Activated B cell treated with CpG ODN at 0.5 μM for 24 hours (primary cell): ENCODE results near the gene SFXN5. TPM values are rescaled to one million over a fixed set of nuclear protein-coding genes. Genes with fewer than 3 reads are reported as not detected.

Experiments
- ATAC-seq: fragments of 200-7000 bp; cut with Tn5 transposase; one replicate; pipeline ENCODE4 v1.10.0; 2021; ENCODE audit warnings: low read depth, mild to moderate bottlenecking, moderate library complexity
- CTCF ChIA-PET: fragments of 350-600 bp; sonication (Branson Sonifier 250); formaldehyde crosslinking; loops from one replicate; lab custom pipeline; 2021; ENCODE audit warnings: antibody characterized with exemption; lab: Charles Lee
- POLR2A ChIA-PET: fragments of 350-600 bp; sonication (Branson Sonifier 250); formaldehyde crosslinking; loops from one replicate; lab custom pipeline; 2021; ENCODE audit warnings: antibody characterized with exemption; lab: Charles Lee
- DNase-seq: peaks from one replicate; pipeline ENCODE4 v3.0.0; 2022
- H3K27ac Mint-ChIP-seq: one replicate; pipeline ENCODE4 v1.8.0; 2020; ENCODE audit warnings: mixed read lengths
- H3K27me3 Mint-ChIP-seq: one replicate; pipeline ENCODE4 v1.8.0; 2021; ENCODE audit warnings: mixed read lengths
- H3K36me3 Mint-ChIP-seq: one replicate; pipeline ENCODE4 v1.8.0; 2021; ENCODE audit warnings: low read depth, mixed read lengths
- H3K4me1 Mint-ChIP-seq: one replicate; pipeline ENCODE4 v1.8.0; 2021; ENCODE audit warnings: mixed read lengths
- H3K4me3 Mint-ChIP-seq: one replicate; pipeline ENCODE4 v1.8.0; 2020; ENCODE audit warnings: mild to moderate bottlenecking, mixed read lengths
- H3K9me3 Mint-ChIP-seq: one replicate; pipeline ENCODE4 v1.8.0; 2020; ENCODE audit warnings: mixed read lengths
- intact Hi-C: fragments of 100-400 bp; cut with micrococcal nuclease; formaldehyde crosslinking; loops from one replicate; pipeline ENCODE4 v1.15.1; 2024
- total RNA-seq: library from RNA; stranded (reverse); gene quantifications from 2 replicates; pipeline ENCODE4 v1.2.3, GENCODE V29; 2022
- TF ChIP-seq, protein P1 (sequence below): fragments of 200-600 bp; IDR thresholded peaks from one replicate; pipeline ENCODE4 v1.8.0; 2022; ENCODE audit warnings: antibody characterized with exemption, mild to moderate bottlenecking

The SFXN5 gene
- total RNA-seq, 1 donor from 2014 or later = 13.9 TPM

DNA sequence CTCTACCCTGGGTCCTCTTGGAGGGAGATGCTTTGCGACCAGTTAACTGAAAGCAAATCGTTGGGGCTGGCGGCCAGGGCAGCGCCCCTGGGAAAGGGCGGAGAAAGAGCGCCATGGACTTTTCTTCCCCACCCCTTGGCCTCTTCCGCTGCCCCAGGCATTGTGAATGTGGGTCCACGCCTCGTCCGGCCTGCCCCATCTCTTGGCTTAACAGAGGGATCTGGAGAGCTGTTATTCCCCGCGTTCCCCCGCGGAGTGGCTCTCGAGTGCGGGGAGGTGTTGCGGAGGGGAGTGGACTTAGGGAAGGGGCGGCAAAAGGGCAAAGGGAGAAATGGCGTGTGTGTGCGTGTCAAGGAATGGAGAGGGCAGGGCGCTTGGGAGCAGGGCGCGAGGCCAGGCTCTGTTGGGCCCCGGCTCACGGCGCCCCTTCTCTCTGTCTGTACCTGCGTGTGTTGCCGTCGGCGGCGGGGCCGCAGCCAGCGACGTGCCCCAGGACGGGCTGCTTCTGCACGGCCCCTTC is 147.6 kb downstream of the SFXN5 start:
- no peak overlapping the region for H3K27ac Mint-ChIP-seq
- TF ChIP-seq, protein P1, sequence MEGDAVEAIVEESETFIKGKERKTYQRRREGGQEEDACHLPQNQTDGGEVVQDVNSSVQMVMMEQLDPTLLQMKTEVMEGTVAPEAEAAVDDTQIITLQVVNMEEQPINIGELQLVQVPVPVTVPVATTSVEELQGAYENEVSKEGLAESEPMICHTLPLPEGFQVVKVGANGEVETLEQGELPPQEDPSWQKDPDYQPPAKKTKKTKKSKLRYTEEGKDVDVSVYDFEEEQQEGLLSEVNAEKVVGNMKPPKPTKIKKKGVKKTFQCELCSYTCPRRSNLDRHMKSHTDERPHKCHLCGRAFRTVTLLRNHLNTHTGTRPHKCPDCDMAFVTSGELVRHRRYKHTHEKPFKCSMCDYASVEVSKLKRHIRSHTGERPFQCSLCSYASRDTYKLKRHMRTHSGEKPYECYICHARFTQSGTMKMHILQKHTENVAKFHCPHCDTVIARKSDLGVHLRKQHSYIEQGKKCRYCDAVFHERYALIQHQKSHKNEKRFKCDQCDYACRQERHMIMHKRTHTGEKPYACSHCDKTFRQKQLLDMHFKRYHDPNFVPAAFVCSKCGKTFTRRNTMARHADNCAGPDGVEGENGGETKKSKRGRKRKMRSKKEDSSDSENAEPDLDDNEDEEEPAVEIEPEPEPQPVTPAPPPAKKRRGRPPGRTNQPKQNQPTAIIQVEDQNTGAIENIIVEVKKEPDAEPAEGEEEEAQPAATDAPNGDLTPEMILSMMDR = no peak
- peaks cover 14% of the 10 kb centered on the region for H3K4me1 Mint-ChIP-seq
- no peak for DNase-seq
- no peaks in the 10 kb centered on the region for H3K9me3 Mint-ChIP-seq
- intact Hi-C loops = no loop called here
- peaks cover 52% of the 10 kb centered on the region for H3K27me3 Mint-ChIP-seq
- ChIA-PET POLR2A (no interaction called here), CTCF (no interaction called here)
- no peak overlapping the region for H3K4me3 Mint-ChIP-seq
- no peak for ATAC-seq
- no peaks in the 10 kb centered on the region for H3K36me3 Mint-ChIP-seq

DNA sequence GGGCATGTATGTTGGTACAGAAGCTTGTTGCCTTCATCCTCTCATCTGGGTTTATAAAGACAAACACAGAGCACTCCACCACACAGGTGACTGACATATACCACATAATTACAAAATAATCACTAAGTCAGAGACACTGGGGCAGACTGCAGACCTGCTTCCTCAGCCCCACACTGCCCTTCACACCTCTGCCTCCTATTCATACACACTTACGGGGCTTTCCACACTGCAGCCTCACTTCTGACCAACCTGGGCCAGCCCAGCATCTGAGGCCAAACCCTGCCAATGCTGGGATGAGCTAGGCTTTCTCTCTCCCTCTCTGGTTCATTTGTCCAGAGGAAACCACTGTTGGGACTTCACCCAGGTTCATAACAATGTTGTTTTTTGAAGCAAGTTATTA is 149.7 kb downstream of the SFXN5 start:
- no peaks in the 10 kb centered on the region for H3K36me3 Mint-ChIP-seq
- H3K4me1 Mint-ChIP-seq = peaks cover 21% of the 10 kb centered on the region
- no peak overlapping the region for H3K27ac Mint-ChIP-seq
- peaks cover 60% of the 10 kb centered on the region for H3K27me3 Mint-ChIP-seq
- no peak overlapping the region for H3K4me3 Mint-ChIP-seq
- no peak for DNase-seq
- intact Hi-C loops = no loop called here
- POLR2A ChIA-PET = no interaction called here
- no peaks in the 10 kb centered on the region for H3K9me3 Mint-ChIP-seq
- ATAC-seq = no peak
- CTCF ChIA-PET = no interaction called here
- TF ChIP-seq, protein P1 = no peak

DNA sequence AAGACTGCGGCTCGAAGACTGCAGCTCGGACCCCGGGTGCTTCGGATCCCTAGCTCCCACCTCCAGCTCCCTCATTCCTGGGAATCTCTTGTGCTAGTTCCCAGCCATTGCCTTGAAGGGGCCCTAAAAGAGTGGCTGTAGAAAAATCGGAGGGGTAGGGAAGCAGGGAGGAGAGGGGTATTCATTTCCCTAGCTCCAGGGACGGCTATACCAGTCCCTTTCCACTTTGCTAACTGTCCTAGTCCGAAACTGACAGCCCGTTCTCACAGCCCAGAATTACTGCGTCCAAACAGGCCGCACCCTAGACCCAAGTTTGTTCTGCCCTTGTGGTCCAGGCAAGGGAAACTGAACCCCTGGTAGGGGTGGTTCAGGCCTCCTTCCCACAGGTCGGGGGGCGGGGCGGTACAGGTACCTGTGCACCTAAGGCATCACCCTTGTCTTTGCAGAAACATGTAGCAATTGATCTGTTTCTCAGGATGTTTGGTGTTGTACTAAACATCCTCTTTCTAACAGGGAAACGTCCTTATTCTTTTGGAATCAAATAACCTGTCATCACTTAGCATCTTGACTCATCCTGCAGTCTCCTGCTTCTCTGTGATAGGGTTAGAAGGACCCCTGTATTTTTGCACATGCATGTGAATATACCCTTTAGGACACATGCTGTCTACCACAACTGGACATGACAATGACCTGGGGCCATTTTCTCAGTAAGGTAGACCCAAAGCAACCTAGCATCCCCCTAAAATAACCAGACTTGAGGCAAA is 150.2 kb downstream of the SFXN5 start:
- H3K27ac Mint-ChIP-seq = no peak overlapping the region
- TF ChIP-seq, protein P1 = no peak
- no peaks in the 10 kb centered on the region for H3K36me3 Mint-ChIP-seq
- ATAC-seq (no peak), DNase-seq (no peak)
- intact Hi-C loops = no loop called here
- ChIA-PET POLR2A (no interaction called here), CTCF (no interaction called here)
- H3K4me1 Mint-ChIP-seq = peaks cover 26% of the 10 kb centered on the region
- H3K9me3 Mint-ChIP-seq = no peaks in the 10 kb centered on the region
- no peak overlapping the region for H3K4me3 Mint-ChIP-seq
- peaks cover 64% of the 10 kb centered on the region for H3K27me3 Mint-ChIP-seq

DNA sequence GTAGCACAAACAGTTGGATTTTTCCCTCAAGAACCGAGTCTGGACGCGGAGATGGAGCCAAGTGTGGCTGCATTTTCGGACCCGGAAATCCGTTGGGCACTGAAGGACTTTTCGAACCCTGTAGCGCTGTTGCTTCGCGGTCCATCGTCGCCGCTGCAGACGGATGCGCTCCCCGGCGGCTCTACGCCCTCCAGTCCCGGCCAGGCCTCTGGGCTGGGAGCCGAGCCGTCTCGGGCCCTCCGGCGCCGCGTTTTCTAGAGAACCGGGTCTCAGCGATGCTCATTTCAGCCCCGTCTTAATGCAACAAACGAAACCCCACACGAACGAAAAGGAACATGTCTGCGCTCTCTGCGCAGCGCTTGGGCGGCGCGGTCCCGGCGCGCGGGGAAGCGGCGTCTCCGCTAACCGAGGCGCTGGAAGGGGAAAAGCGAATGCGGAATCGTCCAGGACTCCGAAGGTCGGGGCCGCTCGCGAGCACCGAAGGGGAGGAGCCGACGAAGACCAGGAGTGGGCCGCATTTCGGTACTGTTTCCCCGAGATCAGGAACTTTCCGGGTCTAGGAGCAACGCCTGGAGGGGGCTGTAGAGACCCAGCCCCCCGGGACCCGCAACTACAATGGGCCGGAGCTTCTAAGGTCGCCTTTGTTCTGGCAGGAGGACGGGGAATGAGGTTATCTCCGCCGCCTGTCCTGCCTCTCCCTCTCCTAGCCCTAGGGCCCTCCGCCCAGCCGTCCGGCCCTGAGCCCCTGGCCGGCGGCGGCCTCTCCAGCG is 151.0 kb downstream of the SFXN5 start:
- DNase-seq (peak; percentile 34), ATAC-seq (no peak)
- intact Hi-C loops = no loop called here
- Mint-ChIP-seq H3K27me3 (peaks cover 61% of the 10 kb centered on the region), H3K4me1 (peaks cover 29% of the 10 kb centered on the region), H3K36me3 (no peaks in the 10 kb centered on the region), H3K4me3 (peak overlapping the region; percentile 73), H3K9me3 (no peaks in the 10 kb centered on the region), H3K27ac (no peak overlapping the region)
- CTCF ChIA-PET = no interaction called here
- TF ChIP-seq, protein P1 = no peak
- POLR2A ChIA-PET = no interaction called here
